SK-N-SH (cell line): ENCODE measurements around the gene SPATA3. TPM values are rescaled to one million over a fixed set of nuclear protein-coding genes. Genes with fewer than 3 reads are reported as not detected.

ENCODE experiments used
- CTCF ChIA-PET: fragments of 300-600, 350-600 bp; formaldehyde crosslinking; extraction: SDS; loops from one replicate; lab custom pipeline; 2021; lab: Yijun Ruan, JAX
- POLR2A ChIA-PET: fragments of 350-600 bp; sonication (Branson Sonifier 250); formaldehyde crosslinking; extraction: SDS; loops from one replicate; lab custom pipeline; 2020; ENCODE audit warnings: antibody characterized with exemption, inconsistent platforms; lab: Yijun Ruan, JAX
- DNase-seq: peaks from one replicate; pipeline ENCODE4 v3.0.0; 2012
- H2AFZ ChIP-seq: fragments of 200-600 bp; sonication (generic); 2 replicates; pipeline ENCODE4 v1.8.1; 2016; ENCODE audit warnings: antibody characterized with exemption, mild to moderate bottlenecking, low read depth
- H3F3A ChIP-seq: fragments of 200-600 bp; sonication (generic); replicated peaks from 2 replicates; pipeline ENCODE3; 2016; ENCODE audit warnings: antibody characterized with exemption, mild to moderate bottlenecking; ENCODE audit not compliant: insufficient read depth
- H3K27ac ChIP-seq, 2 experiments: fragments of 200-500 bp in 1 of 2; fragments of 200-600 bp in 1 of 2; sonication (Bioruptor generic) in 1 of 2; sonication (generic), shearing (Covaris generic) in 1 of 2; 2 replicates each; pipeline versions ENCODE4 v1.5.1 to v1.6.1; 2014 to 2016; ENCODE audit warnings: low read depth in 2 of 2, inconsistent platforms in 1 of 2, low read length in 1 of 2, mild to moderate bottlenecking in 1 of 2, mixed read lengths in 1 of 2
- H3K27me3 ChIP-seq: fragments of 200-600 bp; sonication (generic), shearing (Covaris generic); 2 replicates; pipeline ENCODE4 v1.6.1; 2016; ENCODE audit warnings: mixed run types; ENCODE audit not compliant: insufficient read depth
- H3K36me3 ChIP-seq, 2 experiments: fragments of 200-500 bp in 1 of 2; fragments of 200-600 bp in 1 of 2; sonication (Bioruptor generic) in 1 of 2; sonication (generic) in 1 of 2; replicated peaks in 1 of 2; 2 replicates each; pipeline versions ENCODE3 to v1.5.1; 2014 to 2016; ENCODE audit warnings: low read length in 1 of 2, mild to moderate bottlenecking in 1 of 2; ENCODE audit not compliant: insufficient read depth in 2 of 2, control insufficient read depth in 1 of 2
- H3K4me1 ChIP-seq, 2 experiments: fragments of 200-500 bp in 1 of 2; fragments of 200-600 bp in 1 of 2; sonication (Bioruptor generic) in 1 of 2; sonication (generic), shearing (Covaris generic) in 1 of 2; 2 replicates each; pipeline versions ENCODE4 v1.5.1 to v1.6.1; 2014 to 2016; ENCODE audit warnings: low read depth in 1 of 2, low read length in 1 of 2, mixed run types in 1 of 2; ENCODE audit not compliant: insufficient read depth in 2 of 2, control insufficient read depth in 1 of 2
- H3K4me2 ChIP-seq: fragments of 200-600 bp; sonication (generic), shearing (Covaris generic); 2 replicates; pipeline ENCODE4 v1.6.1; 2017; ENCODE audit warnings: mixed run types
- H3K4me3 ChIP-seq, 2 experiments: fragments of 200-500 bp in 1 of 2; fragments of 200-600 bp in 1 of 2; sonication (Bioruptor generic) in 1 of 2; sonication (generic), shearing (Covaris generic) in 1 of 2; 2 replicates each; pipeline versions ENCODE4 v1.5.1 to v1.8.1; 2014 to 2016; ENCODE audit warnings: low read depth in 2 of 2, inconsistent platforms in 1 of 2, low read length in 1 of 2, mild to moderate bottlenecking in 1 of 2, mixed read lengths in 1 of 2, moderate library complexity in 1 of 2
- H3K79me2 ChIP-seq: fragments of 200-600 bp; sonication (generic); 2 replicates; pipeline ENCODE4 v1.8.1; 2017; ENCODE audit warnings: mild to moderate bottlenecking; ENCODE audit not compliant: insufficient read depth
- H3K9ac ChIP-seq: fragments of 200-600 bp; sonication (generic); 2 replicates; pipeline ENCODE4 v1.6.1; 2017; ENCODE audit warnings: mixed run types
- H3K9me2 ChIP-seq: fragments of 200-600 bp; sonication (generic); 2 replicates; pipeline ENCODE4 v1.6.1; 2017; ENCODE audit warnings: mixed run types
- H3K9me3 ChIP-seq: fragments of 200-600 bp; sonication (generic); 2 replicates; pipeline ENCODE4 v1.6.1; 2017; ENCODE audit warnings: mixed run types, mild to moderate bottlenecking, moderate library complexity
- H4K20me1 ChIP-seq: fragments of 200-600 bp; sonication (generic); 2 replicates; pipeline ENCODE4 v1.6.1; 2017; ENCODE audit warnings: mild to moderate bottlenecking, mixed run types; ENCODE audit not compliant: insufficient read depth
- CHD2 ChIP-seq: fragments of 150-350 bp; IDR thresholded peaks from 2 replicates; pipeline ENCODE4 v1.6.1; 2018; ENCODE audit warnings: low read length; ENCODE audit not compliant: partially characterized antibody
- CTCF ChIP-seq: fragments of 200-600 bp; sonication (generic); IDR thresholded peaks from 2 replicates; pipeline ENCODE4 v1.6.1; 2017; ENCODE audit warnings: antibody characterized with exemption, mild to moderate bottlenecking, moderate library complexity
- EP300 ChIP-seq, 2 experiments: IDR thresholded peaks; 2 replicates each; pipeline versions ENCODE4 v1.4.0 to v1.6.1; 2012; ENCODE audit warnings: borderline replicate concordance in 1 of 2, low read depth in 1 of 2, low read length in 1 of 2
- FOSL2 ChIP-seq: IDR thresholded peaks from 2 replicates; pipeline ENCODE4 v1.4.0; 2012; ENCODE audit warnings: low read depth, mild to moderate bottlenecking, moderate library complexity, borderline replicate concordance
- FOXJ3 ChIP-seq: sonication (generic); formaldehyde crosslinking; IDR thresholded peaks from 2 replicates; pipeline ENCODE4 v1.5.1; 2020; ENCODE audit warnings: mild to moderate bottlenecking, missing genetic modification reagents
- FOXM1 ChIP-seq: IDR thresholded peaks from 2 replicates; pipeline ENCODE4 v1.4.0; 2012; ENCODE audit warnings: low read depth, mild to moderate bottlenecking
- GATA2 ChIP-seq: sonication (generic); formaldehyde crosslinking; IDR thresholded peaks from 2 replicates; pipeline ENCODE4 v1.5.0; 2020; ENCODE audit warnings: mild to moderate bottlenecking, missing genetic modification reagents
- JUND ChIP-seq: IDR thresholded peaks from 2 replicates; pipeline ENCODE4 v1.4.0; 2012
- MAX ChIP-seq: IDR thresholded peaks from 2 replicates; pipeline ENCODE4 v1.4.0; 2012; ENCODE audit warnings: low read depth
- MXI1 ChIP-seq: IDR thresholded peaks from 2 replicates; pipeline ENCODE4 v1.6.1; 2012; ENCODE audit warnings: mild to moderate bottlenecking, low read depth, low read length, improper control_type of control experiment
- NFIC ChIP-seq: IDR thresholded peaks from 2 replicates; pipeline ENCODE4 v1.4.0; 2012; ENCODE audit warnings: borderline replicate concordance
- NRF1 ChIP-seq: IDR thresholded peaks from 2 replicates; pipeline ENCODE4 v1.6.1; 2012; ENCODE audit warnings: low read depth, mild to moderate bottlenecking, low read length
- PBX3 ChIP-seq: IDR thresholded peaks from 2 replicates; pipeline ENCODE4; 2012
- RCOR1 ChIP-seq: fragments of 150-350 bp; IDR thresholded peaks from 2 replicates; pipeline ENCODE4 v1.6.1; 2017; ENCODE audit warnings: antibody characterized with exemption, low read length
- RFX5 ChIP-seq: IDR thresholded peaks from 2 replicates; pipeline ENCODE4 v1.6.1; 2012; ENCODE audit warnings: mild to moderate bottlenecking, improper control_type of control experiment, low read length
- TCF12 ChIP-seq: IDR thresholded peaks from 2 replicates; pipeline ENCODE4 v1.4.0; 2012
- TEAD4 ChIP-seq: IDR thresholded peaks from 2 replicates; pipeline ENCODE4 v1.4.0; 2012; ENCODE audit warnings: mild to moderate bottlenecking, borderline replicate concordance; ENCODE audit not compliant: insufficient read depth
- USF1 ChIP-seq: IDR thresholded peaks from 2 replicates; pipeline ENCODE4 v1.4.0; 2012; ENCODE audit warnings: low read depth, borderline replicate concordance
- YY1 ChIP-seq: IDR thresholded peaks from 2 replicates; pipeline ENCODE4 v1.4.0; 2012; ENCODE audit warnings: low read depth, mild to moderate bottlenecking
- WGBS: methylation state at CpG from one replicate; pipeline ENCODE4 v1.1.6; 2017; ENCODE audit warnings: low lambda C conversion rate; 5-methylcytosine and 5-hydroxymethylcytosine counted together
- polyA plus RNA-seq, 3 experiments: library from polyadenylated mRNA; depleted of rRNA; stranded (reverse); fragments of >200 nt; gene quantifications; 2 replicates each; pipeline ENCODE4 v1.2.3, GENCODE V29; 2012

Gene SPATA3
- polyA plus RNA-seq, 1 of the 3 experiments (the other 2 are of a cell fraction), result not detected

GRCh38 chr2:231016566-231017230 is 20.8 kb downstream of the SPATA3 start:
- ChIA-PET CTCF (interaction anchor here (0.9 to 1.5 kb wide), 5 partner anchors 10 to 1215 kb away, joined by 3 to 5 read pairs (median 3); no protein-coding TSS in a partner anchor), POLR2A (no interaction called here)

More at GRCh38 chr2:231016566-231017230, 20.8 kb downstream of the SPATA3 start:
- Histone ChIP-seq H3K27me3 (no peaks in the 10 kb centered on the region; the same call in 1 of the 2 replicates), H3K4me3 (no peak overlapping the region), H3F3A (no peaks in the 10 kb centered on the region), H4K20me1 (no peaks in the 10 kb centered on the region), H2AFZ (no peak overlapping the region), H3K36me3 (no peaks in the 10 kb centered on the region), H3K27ac (no peak overlapping the region), H3K9ac (no peak overlapping the region), H3K79me2 (no peaks in the 10 kb centered on the region), H3K9me3 (no peaks in the 10 kb centered on the region), H3K4me2 (no peak overlapping the region), H3K9me2 (no peaks in the 10 kb centered on the region), H3K4me1 (no peaks in the 10 kb centered on the region)
- 61% methylated on average over 6 of the region's 6 CpGs for WGBS
- TF ChIP-seq EP300 (IDR thresholded peaks at IDR 0.05; ENCODE audit: borderline replicate concordance in 1 of 2, low read depth in 1 of 2, low read length in 1 of 2) (no peak), PBX3 (no peak), RFX5 (no peak), FOSL2 (no peak), NFIC (no peak), JUND (no peak), FOXM1 (no peak), NRF1 (no peak), MXI1 (no peak), RCOR1 (no peak), TEAD4 (no peak), USF1 (no peak), CTCF (no peak), FOXJ3 (CRISPR knock-in tag) (no peak), YY1 (no peak), GATA2 (no peak), MAX (no peak), TCF12 (no peak), CHD2 (no peak)
- DNase-seq, result no peak
